HL-60/S4 treated with retinoic acid at 250 ng/mL for 4 days and 3 days (cell line): ENCODE measurements around the gene CASP9.
"Not testable (repeated sequence)": the region's sequence is repeated elsewhere in the genome, so short reads cannot be mapped to it uniquely, and the experiment has no call there.

Experiments used
- in situ Hi-C: fragments of 300-500 bp; cut with MboI; formaldehyde crosslinking; loops from 2 replicates; pipeline ENCODE4 v1.7.0; 2022; ENCODE audit warnings: low sequenced_read_pairs

The CASP9 gene

GRCh38 chr1:15471067-15471466 is 52.9 kb downstream of the CASP9 start:
- in situ Hi-C loops = not testable (repeated sequence)

- in situ Hi-C loops = not testable (repeated sequence)
Observed at GRCh38 chr1:15469821-15470448, 54.1 kb downstream of the CASP9 start.

- in situ Hi-C loops = no loop called here
Observed at GRCh38 chr1:15469361-15469760, 54.7 kb downstream of the CASP9 start.

- in situ Hi-C loops = no loop called here
Observed at GRCh38 chr1:15468145-15468544, 55.9 kb downstream of the CASP9 start.

- in situ Hi-C loops = not testable (repeated sequence)
Observed at GRCh38 chr1:15466955-15467625, 56.9 kb downstream of the CASP9 start.

- in situ Hi-C loops = no loop called here
Observed at GRCh38 chr1:15465674-15466073, 58.3 kb downstream of the CASP9 start.

- in situ Hi-C loops = not testable (repeated sequence)
Observed at GRCh38 chr1:15463926-15464322, 60.1 kb downstream of the CASP9 start.

GRCh38 chr1:15463064-15463800 is 60.8 kb downstream of the CASP9 start:
- in situ Hi-C loops = not testable (repeated sequence)

GRCh38 chr1:15460708-15461095 is 63.3 kb downstream of the CASP9 start:
- in situ Hi-C loops = no loop called here

GRCh38 chr1:15459771-15460707 is 64.0 kb downstream of the CASP9 start:
- in situ Hi-C loops = no loop called here

- in situ Hi-C loops = not testable (repeated sequence)
Observed at GRCh38 chr1:15458388-15458787, 65.6 kb downstream of the CASP9 start.

- in situ Hi-C loops = no loop called here
Observed at GRCh38 chr1:15457585-15457984, 66.4 kb downstream of the CASP9 start.

- in situ Hi-C loops = no loop called here
Observed at GRCh38 chr1:15456313-15456954, 67.6 kb downstream of the CASP9 start, which contains the start of gene CELA2A. Gene CELA2A (plus strand): TSS chr1:15456732. CDS start chr1:15456754, 22 bp downstream.

GRCh38 chr1:15455522-15455921 is 68.5 kb downstream of the CASP9 start:
- in situ Hi-C loops = no loop called here

- in situ Hi-C loops = no loop called here
Observed at GRCh38 chr1:15454256-15454655, 69.8 kb downstream of the CASP9 start.

GRCh38 chr1:15453734-15454133 is 70.3 kb downstream of the CASP9 start:
- in situ Hi-C loops = no loop called here

- in situ Hi-C loops = no loop called here
Observed at GRCh38 chr1:15452866-15453571, 71.0 kb downstream of the CASP9 start.

- in situ Hi-C loops = no loop called here
Observed at GRCh38 chr1:15452216-15452615, 71.8 kb downstream of the CASP9 start.

- in situ Hi-C loops = no loop called here
Observed at GRCh38 chr1:15451014-15451722, 72.8 kb downstream of the CASP9 start.
